ENCODE data around the gene TTYH3. TPM values are rescaled to one million over a fixed set of nuclear protein-coding genes. Genes with fewer than 3 reads are reported as not detected.

Gene TTYH3
- total and polyA plus RNA-seq, 10 donors, result 11.9 to 158 (median 72.8) TPM

DNA sequence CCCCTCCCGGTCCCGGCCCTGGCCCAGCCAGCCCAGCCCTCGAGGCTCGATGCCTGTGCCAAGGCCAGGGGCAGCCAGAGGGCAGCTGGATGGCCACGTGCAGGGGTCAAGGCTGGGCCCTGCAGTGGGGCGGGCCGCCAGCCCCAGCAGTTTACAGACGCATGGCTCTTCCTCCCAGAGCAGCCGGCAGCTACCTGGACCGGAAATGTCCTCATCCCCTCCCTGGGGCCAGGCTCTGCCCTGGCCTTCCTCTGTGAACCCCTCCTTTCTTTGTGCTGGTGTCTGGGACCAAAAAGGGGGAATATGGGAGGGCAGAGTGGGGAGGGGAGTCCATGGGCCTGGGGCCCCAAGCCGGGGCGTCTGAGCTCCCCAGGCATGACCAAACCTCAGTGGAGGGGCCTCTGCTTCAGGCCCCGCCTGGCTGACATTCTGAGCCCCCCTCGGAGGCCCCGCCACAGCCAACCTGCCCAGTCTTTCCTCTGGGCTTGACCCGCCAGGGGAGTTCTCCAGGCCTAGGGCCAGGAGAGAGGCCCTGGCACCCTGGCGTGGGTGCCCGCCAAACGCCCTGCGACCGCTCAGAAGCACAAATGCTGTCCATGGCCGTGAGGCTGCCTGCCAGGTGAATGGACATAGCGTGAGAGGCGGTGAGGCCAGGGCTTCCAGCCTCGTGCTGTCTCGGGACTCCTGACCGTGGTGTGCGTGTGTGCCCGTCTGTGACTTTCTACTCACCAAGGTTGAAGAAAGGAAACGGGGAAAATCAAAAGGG lies 31.5 kb downstream of the TTYH3 start:
- peak overlapping the region in 6 of 8 donors; percentile 49 to 72 (median 62) for H3K27ac ChIP-seq
- DNase-seq, result peak; percentile 83
- no peak overlapping the region for H3K4me3 ChIP-seq
- intact Hi-C loops (cut with DNase I; ENCODE audit: low total_unique reads), result no loop called here
- peaks cover 0 to 53% (median 29%) of the 10 kb centered on the region in 6 donors for H3K36me3 ChIP-seq
- H3K4me1 ChIP-seq, result peaks cover 3 to 43% (median 26%) of the 10 kb centered on the region in 6 donors
- H3K27me3 ChIP-seq (replicated peaks in 1 of 7), result no peaks in the 10 kb centered on the region
- TF ChIP-seq, protein P1, sequence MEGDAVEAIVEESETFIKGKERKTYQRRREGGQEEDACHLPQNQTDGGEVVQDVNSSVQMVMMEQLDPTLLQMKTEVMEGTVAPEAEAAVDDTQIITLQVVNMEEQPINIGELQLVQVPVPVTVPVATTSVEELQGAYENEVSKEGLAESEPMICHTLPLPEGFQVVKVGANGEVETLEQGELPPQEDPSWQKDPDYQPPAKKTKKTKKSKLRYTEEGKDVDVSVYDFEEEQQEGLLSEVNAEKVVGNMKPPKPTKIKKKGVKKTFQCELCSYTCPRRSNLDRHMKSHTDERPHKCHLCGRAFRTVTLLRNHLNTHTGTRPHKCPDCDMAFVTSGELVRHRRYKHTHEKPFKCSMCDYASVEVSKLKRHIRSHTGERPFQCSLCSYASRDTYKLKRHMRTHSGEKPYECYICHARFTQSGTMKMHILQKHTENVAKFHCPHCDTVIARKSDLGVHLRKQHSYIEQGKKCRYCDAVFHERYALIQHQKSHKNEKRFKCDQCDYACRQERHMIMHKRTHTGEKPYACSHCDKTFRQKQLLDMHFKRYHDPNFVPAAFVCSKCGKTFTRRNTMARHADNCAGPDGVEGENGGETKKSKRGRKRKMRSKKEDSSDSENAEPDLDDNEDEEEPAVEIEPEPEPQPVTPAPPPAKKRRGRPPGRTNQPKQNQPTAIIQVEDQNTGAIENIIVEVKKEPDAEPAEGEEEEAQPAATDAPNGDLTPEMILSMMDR (IDR thresholded peaks at IDR 0.05 in 8 of 11, conservative IDR thresholded peaks at IDR 0.05 in 3 of 11), result no peak
- TF ChIP-seq POLR2AphosphoS5 (IDR thresholded peaks at IDR 0.05), result peak; percentile 73 to 89 (median 81)
- no peak for TF ChIP-seq POLR2A (IDR thresholded peaks at IDR 0.05)
- no peaks in the 10 kb centered on the region for H3K9me3 ChIP-seq
- 64 to 84% (median 69%) methylated on average over 21 to 30 of the region's 30 CpGs for WGBS, 5 donors

GRCh38 chr7:2663960-2664359 lies 32.2 kb downstream of the TTYH3 start:
- 52 to 76% (median 68%) methylated on average over 3 to 4 of the region's 4 CpGs for WGBS, 5 donors
- Histone ChIP-seq H3K4me1 (peaks cover 3 to 43% (median 26%) of the 10 kb centered on the region in 6 donors), H3K36me3 (peaks cover 0 to 47% (median 23%) of the 10 kb centered on the region in 6 donors), H3K9me3 (no peaks in the 10 kb centered on the region), H3K4me3 (no peak overlapping the region), H3K27me3 (replicated peaks in 1 of 7) (no peaks in the 10 kb centered on the region), H3K27ac (peak overlapping the region in 4 of 8 donors; percentile 56 to 72 (median 69))
- DNase-seq, result peak; percentile 73
- intact Hi-C loops (cut with DNase I; ENCODE audit: low total_unique reads), result no loop called here
- peak in 2 of 3 donors; percentile 4 to 25 for TF ChIP-seq POLR2AphosphoS5 (IDR thresholded peaks at IDR 0.05)
- TF ChIP-seq, protein P1 (IDR thresholded peaks at IDR 0.05 in 8 of 11, conservative IDR thresholded peaks at IDR 0.05 in 3 of 11), result no peak

GRCh38 chr7:2665359-2665791 lies 33.6 kb downstream of the TTYH3 start:
- H3K4me3 ChIP-seq, result no peak overlapping the region
- peaks cover 3 to 43% (median 26%) of the 10 kb centered on the region in 6 donors for H3K4me1 ChIP-seq
- TF ChIP-seq POLR2A (IDR thresholded peaks at IDR 0.05), result no peak
- TF ChIP-seq POLR2AphosphoS5 (IDR thresholded peaks at IDR 0.05), result peak; percentile 21 to 58 (median 35)
- H3K27me3 ChIP-seq (replicated peaks in 1 of 7), result peaks cover 0 to 8% (median 0%) of the 10 kb centered on the region in 7 donors
- whole genome bisulfite sequencing, 5 donors, result 56 to 80% (median 71%) methylated on average over 30 to 33 of the region's 33 CpGs
- DNase-seq, result peak; percentile 71
- no peak overlapping the region for H3K27ac ChIP-seq
- peaks cover 0 to 33% (median 16%) of the 10 kb centered on the region in 6 donors for H3K36me3 ChIP-seq
- intact Hi-C loops (cut with DNase I; ENCODE audit: low total_unique reads), result no loop called here
- H3K9me3 ChIP-seq, result no peaks in the 10 kb centered on the region

- Histone ChIP-seq H3K27ac (no peak overlapping the region), H3K4me1 (peaks cover 3 to 49% (median 32%) of the 10 kb centered on the region in 6 donors), H3K9me3 (no peaks in the 10 kb centered on the region), H3K27me3 (replicated peaks in 1 of 7) (peaks cover 0 to 14% (median 0%) of the 10 kb centered on the region in 7 donors), H3K4me3 (no peak overlapping the region), H3K36me3 (peaks cover 0 to 25% (median 12%) of the 10 kb centered on the region in 6 donors)
- DNase-seq, result peak; percentile 71
- intact Hi-C loops (cut with DNase I; ENCODE audit: low total_unique reads), result no loop called here
- WGBS, 5 donors, result 56 to 75% (median 60%) methylated on average over 2 to 6 of the region's 6 CpGs
- TF ChIP-seq POLR2AphosphoS5 (IDR thresholded peaks at IDR 0.05) (no peak), POLR2A (IDR thresholded peaks at IDR 0.05) (no peak)
- TF ChIP-seq, protein P1 (IDR thresholded peaks at IDR 0.05 in 8 of 11, conservative IDR thresholded peaks at IDR 0.05 in 3 of 11), result no peak
Observed at GRCh38 chr7:2666155-2666554, 34.4 kb downstream of the TTYH3 start.

Data from spleen (tissue), 11 donors.